Erythroblast (primary cell): Measurements from ENCODE around the gene SPEG.

Source experiments
- DNase-seq, 2 experiments: peaks; one replicate each; lab custom pipeline; 2025; lab: John Stamatoyannopoulos, UW
- GATA1 ChIP-seq: IDR thresholded peaks from 2 replicates; pipeline ENCODE4 v1.6.1; 2011; ENCODE audit warnings: low read depth, mild to moderate bottlenecking, control low read depth, low read length, moderate library complexity
- POLR2A ChIP-seq: IDR thresholded peaks from 2 replicates; pipeline ENCODE4 v1.6.1; 2011; ENCODE audit warnings: mild to moderate bottlenecking, low read length

The SPEG gene

GRCh38 chr2:219409619-219410018, 25.0 kb upstream of the SPEG start:
- no peak for TF ChIP-seq POLR2A
- TF ChIP-seq GATA1, result no peak
- DNase-seq, result no peak

GRCh38 chr2:219410390-219410789, 24.3 kb upstream of the SPEG start:
- no peak for DNase-seq
- TF ChIP-seq GATA1 (no peak), POLR2A (no peak)

GRCh38 chr2:219414857-219415256, 19.8 kb upstream of the SPEG start:
- DNase-seq, result no peak
- no peak for TF ChIP-seq POLR2A
- no peak for TF ChIP-seq GATA1

DNA sequence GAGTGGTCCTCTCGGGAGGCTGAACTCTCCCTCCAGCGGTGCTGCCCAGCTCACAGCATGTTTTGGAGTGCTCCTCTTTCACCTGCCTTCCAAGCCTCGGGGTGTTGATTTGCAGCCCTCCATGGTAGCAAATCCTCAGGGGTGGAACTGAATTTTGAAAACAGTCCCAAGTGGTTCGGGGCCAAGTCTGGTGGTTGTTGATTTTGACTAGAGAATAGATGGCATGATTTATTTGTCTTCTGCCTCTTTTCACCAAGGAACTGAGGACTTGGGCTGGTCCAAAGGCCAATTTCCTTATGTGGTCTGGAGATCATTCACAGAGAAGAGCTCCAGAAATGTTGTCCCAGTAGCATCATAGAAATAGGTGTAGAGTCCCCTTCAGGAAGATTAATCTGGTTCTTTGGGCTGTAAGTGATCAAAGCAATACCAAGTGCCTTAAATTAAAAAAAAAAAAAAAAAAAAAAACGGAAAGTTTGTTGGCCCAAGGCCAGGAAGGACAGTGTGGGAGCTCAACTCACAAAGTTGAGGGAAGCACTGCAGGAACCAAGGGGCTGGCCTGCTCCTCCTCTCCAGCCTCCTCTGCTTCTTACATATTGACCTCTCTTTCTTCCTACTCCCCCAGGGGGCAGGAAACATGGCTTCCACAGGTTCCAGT, 18.9 kb upstream of the SPEG start:
- TF ChIP-seq POLR2A, result no peak
- no peak for TF ChIP-seq GATA1
- DNase-seq, result no peak

DNA sequence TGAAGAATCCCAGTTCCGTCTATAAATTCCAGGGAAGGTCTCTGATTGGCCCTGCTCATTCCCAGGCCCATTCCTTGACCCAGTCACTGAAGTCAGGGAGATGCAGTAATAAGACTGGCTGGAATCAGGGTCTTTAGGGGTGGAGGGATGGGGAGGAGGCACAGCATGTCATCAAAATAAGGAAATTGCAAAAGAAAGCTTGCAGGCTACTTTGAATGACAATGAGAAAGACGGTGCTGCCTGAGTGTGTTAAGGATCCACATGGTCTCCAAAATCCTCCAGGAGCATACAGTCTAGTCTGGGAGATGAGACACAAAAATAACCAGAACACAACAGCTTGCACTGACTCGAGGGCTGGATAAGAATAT, 18.4 kb upstream of the SPEG start:
- DNase-seq, result no peak
- no peak for TF ChIP-seq GATA1
- no peak for TF ChIP-seq POLR2A

DNA sequence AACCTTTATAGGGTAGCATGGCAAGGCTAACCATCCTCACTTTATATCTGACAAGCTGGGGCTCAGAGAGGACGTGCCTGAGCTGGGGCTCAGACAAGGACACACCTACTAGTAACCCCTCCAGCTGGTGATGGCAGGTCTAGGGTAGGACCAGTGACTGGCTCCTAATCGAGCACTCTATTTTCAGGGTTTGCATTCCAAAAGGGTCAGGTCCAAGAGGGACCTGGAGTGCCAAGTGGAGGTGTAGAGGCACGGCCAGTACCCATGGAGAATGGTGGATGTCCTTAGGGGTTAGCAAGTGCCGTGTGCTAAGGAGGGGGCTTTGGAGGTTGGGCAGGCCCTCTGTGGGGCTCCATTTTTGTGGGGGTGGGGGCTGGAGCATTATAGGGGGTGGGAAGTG, 17.7 kb upstream of the SPEG start:
- TF ChIP-seq GATA1 (no peak), POLR2A (no peak)
- no peak for DNase-seq

GRCh38 chr2:219417374-219417773, 17.3 kb upstream of the SPEG start:
- DNase-seq, result no peak

GRCh38 chr2:219418155-219419011, 16.3 kb upstream of the SPEG start, which contains the start of gene DES:
TSS of gene DES (plus strand) at chr2:219418377. CDS start at chr2:219418463, 86 bp downstream.
- TF ChIP-seq POLR2A (no peak), GATA1 (no peak)
- no peak for DNase-seq

More at GRCh38 chr2:219417374-219417773, 17.3 kb upstream of the SPEG start:
- TF ChIP-seq GATA1 (no peak), POLR2A (no peak)

- no peak for TF ChIP-seq GATA1
- no peak for TF ChIP-seq POLR2A
- no peak for DNase-seq
These were observed 15.7 kb upstream of the SPEG start for GRCh38 chr2:219419012-219419324.

DNA sequence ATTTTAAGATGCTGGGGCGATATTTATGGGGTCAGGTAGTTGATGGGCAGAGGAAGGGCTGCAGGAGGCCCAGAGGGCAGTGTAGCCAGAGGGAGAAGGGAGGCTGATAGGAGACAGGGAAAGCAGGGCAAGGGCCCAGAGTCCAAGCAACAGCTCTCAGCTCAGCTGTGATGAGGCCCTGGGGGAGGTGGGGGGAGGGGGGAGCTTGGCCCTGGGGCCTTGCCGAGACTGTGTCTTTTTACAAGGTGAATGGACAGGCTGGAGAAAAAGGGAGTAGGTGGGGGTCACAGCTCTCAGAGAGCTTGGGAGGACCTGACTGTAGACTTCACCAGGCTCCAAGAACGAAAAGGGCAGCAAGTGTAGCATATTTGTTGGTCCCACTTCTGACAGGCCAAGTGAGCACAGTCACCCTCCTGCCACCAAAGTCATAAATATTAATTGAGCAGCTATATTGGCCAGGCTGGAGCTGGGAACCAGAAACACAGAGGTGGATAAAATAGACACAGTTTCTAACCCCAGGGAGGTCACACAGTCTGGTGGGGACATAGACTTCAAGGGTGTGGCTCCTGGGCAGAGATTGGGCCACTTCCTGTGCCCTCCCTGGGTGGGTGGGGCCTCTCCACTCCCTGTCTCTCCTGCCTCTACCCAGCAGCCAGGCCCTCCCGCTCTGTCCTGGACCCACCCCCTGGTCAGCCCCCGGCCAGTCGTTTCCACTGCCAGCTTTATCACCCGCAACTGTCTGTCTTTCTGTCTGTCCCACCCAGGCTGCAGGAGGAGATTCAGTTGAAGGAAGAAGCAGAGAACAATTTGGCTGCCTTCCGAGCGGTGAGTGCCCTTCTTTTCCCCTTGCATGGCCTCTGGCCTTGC, 15.1 kb upstream of the SPEG start:
- DNase-seq, result no peak
- TF ChIP-seq POLR2A (no peak), GATA1 (no peak)

DNA sequence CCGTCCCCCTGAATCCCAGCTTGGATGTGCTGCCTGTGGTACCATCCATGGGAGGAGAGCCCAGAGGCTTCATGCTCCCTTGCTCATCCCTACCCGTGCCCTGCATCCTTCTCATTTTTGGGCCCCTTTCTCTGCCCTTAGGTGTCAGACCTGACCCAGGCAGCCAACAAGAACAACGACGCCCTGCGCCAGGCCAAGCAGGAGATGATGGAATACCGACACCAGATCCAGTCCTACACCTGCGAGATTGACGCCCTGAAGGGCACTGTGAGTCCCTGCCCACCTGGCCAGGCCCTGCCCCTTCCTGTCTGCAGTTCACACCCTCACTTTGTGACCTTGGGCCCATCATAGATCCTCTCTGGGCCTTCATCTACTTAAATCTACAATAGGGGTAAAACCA, 14.0 kb upstream of the SPEG start:
- DNase-seq, result no peak
- TF ChIP-seq POLR2A, result no peak
- no peak for TF ChIP-seq GATA1

DNA sequence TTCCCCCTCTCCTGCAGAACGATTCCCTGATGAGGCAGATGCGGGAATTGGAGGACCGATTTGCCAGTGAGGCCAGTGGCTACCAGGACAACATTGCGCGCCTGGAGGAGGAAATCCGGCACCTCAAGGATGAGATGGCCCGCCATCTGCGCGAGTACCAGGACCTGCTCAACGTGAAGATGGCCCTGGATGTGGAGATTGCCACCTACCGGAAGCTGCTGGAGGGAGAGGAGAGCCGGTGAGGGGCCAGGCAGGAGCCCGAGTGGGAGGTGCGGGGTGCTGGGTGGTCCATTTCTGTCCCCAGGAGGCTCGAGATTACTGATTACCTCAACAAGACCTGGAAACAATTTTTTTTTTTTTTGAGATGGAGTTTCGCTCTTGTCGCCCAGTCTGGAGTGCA, 13.3 kb upstream of the SPEG start:
- TF ChIP-seq POLR2A (no peak), GATA1 (no peak)
- no peak for DNase-seq

DNA sequence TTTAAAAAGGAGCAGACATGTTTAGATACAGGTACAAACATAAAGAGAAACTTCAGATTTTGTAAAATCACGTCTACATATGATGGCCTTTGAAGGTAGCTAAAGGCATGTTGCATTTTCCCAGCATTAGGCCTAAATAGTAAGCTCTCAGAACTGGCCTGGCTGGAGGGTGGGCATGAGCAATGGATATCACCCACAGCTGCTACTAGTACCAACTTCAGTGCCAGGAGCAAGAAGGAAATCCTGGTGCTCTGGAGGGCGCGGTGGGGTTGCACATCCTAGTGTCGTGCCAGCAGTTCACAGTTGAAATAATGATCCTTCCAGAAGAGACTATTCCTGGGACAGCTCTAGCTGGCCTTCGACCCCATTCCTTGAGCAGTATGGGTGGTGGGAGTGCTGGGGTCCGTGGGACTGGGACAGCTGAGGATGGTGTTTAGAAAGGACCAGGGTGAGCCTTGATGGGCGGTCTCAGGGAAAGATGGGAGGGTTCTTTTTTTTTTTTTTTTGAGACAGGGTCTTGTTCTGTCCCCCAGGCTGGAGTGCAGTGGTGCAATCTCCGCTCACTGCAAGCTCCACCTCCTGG, 11.6 kb upstream of the SPEG start:
- DNase-seq, result no peak
- TF ChIP-seq GATA1 (no peak), POLR2A (no peak)

- no peak for TF ChIP-seq POLR2A
- TF ChIP-seq GATA1, result no peak
- DNase-seq, result no peak
These were observed 10.8 kb upstream of the SPEG start for GRCh38 chr2:219423652-219424377.
